Measurements from ENCODE around the gene ACTBL2.
"Not testable (repeated sequence)": the region's sequence is repeated elsewhere in the genome, so short reads cannot be mapped to it uniquely, and the experiment has no call there.

Gene ACTBL2

DNA sequence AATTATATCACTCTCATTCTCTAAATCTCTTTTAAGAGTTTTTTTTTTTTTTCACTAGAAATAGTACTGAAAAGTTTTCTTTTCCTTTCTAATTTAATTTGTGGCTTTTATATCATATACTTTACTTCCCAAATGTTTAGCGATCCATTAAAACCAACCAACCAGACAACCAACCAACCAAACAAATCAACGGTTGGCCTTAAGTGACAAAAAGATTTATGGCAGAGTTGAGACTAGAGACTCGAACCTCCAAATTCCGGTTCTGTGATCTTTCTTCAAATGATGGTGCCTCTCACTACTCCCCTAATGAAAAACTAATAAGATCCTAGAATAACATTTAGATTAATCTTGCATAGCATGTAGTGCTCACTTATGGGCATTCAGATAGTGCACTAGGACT lies 45.3 kb upstream of the ACTBL2 start:
- no peak overlapping the region for H3K4me3 ChIP-seq (ENCODE audit: low read depth, low read length, poor library complexity, severe bottlenecking)
- H3K4me1 ChIP-seq (ENCODE audit: insufficient read depth, low read length, severe bottlenecking) = no peaks in the 10 kb centered on the region
- H3K9me2 ChIP-seq (ENCODE audit: low read depth, low read length) = no peaks in the 10 kb centered on the region

DNA sequence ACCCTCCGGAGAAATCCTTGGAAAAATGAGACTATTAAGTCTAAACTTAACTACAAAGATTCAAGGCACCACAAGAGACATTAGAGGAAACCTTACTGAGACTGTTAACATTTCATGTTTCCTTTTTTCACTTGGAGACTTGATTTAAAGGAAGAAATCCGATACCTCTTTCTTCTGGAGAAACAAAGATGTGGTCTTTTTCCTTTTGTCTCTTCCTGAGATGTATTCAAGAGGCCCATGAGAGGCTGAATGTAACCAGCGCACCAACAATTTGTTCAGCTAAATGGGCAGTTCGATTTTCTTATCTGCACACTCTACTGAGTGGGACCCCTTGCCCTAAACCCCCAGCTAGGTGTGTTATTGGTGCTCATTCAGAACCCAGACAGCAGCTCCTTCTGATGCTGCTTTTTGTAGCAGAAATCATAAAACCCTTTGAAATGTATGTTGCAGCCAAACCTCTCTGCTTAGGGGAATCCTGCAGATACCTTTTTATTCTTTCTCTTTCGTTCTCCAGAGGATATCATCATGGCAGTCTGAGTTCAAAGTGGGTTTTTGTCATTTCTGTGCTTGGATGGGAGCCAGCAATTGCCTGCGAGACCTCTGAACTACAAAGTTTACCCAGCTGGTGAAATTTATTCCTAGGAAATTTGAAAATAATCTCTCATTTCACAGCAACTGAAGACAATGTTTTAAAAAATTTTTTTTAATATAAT lies 41.9 kb upstream of the ACTBL2 start:
- Histone ChIP-seq H3F3A (ENCODE audit: insufficient read depth, low read length) (no peaks in the 10 kb centered on the region), H3K4me2 (ENCODE audit: low read length) (no peak overlapping the region), H3K4me3 (ENCODE audit: low read depth, low read length, poor library complexity, severe bottlenecking) (no peak overlapping the region), H3K27ac (ENCODE audit: low read depth, low read length, poor library complexity, severe bottlenecking) (no peak overlapping the region), H2AFZ (ENCODE audit: low read length) (no peak overlapping the region), H3K36me3 (ENCODE audit: insufficient read depth, low read length) (no peaks in the 10 kb centered on the region), H3K9me2 (ENCODE audit: low read depth, low read length) (no peaks in the 10 kb centered on the region), H4K20me1 (ENCODE audit: insufficient read depth, low read length) (no peaks in the 10 kb centered on the region), H3K27me3 (ENCODE audit: insufficient read depth, low read length) (no peaks in the 10 kb centered on the region), H3K79me2 (ENCODE audit: insufficient read depth, low read length) (no peaks in the 10 kb centered on the region), H3K9me3 (ENCODE audit: low read length) (no peaks in the 10 kb centered on the region), H3K9ac (ENCODE audit: low read length) (no peak overlapping the region), H3K4me1 (ENCODE audit: insufficient read depth, low read length, severe bottlenecking) (no peaks in the 10 kb centered on the region)
- TF ChIP-seq, protein P1, sequence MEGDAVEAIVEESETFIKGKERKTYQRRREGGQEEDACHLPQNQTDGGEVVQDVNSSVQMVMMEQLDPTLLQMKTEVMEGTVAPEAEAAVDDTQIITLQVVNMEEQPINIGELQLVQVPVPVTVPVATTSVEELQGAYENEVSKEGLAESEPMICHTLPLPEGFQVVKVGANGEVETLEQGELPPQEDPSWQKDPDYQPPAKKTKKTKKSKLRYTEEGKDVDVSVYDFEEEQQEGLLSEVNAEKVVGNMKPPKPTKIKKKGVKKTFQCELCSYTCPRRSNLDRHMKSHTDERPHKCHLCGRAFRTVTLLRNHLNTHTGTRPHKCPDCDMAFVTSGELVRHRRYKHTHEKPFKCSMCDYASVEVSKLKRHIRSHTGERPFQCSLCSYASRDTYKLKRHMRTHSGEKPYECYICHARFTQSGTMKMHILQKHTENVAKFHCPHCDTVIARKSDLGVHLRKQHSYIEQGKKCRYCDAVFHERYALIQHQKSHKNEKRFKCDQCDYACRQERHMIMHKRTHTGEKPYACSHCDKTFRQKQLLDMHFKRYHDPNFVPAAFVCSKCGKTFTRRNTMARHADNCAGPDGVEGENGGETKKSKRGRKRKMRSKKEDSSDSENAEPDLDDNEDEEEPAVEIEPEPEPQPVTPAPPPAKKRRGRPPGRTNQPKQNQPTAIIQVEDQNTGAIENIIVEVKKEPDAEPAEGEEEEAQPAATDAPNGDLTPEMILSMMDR (IDR thresholded peaks at IDR 0.05; ENCODE audit: low read length) = no peak
- TF ChIP-seq EZH2 (IDR thresholded peaks at IDR 0.05; ENCODE audit: borderline replicate concordance, low read length) = no peak

More for the DNA sequence above, 45.3 kb upstream of the ACTBL2 start:
- no peak overlapping the region for H2AFZ ChIP-seq (ENCODE audit: low read length)
- H3K9me3 ChIP-seq (ENCODE audit: low read length) = no peaks in the 10 kb centered on the region
- no peaks in the 10 kb centered on the region for H3K27me3 ChIP-seq (ENCODE audit: insufficient read depth, low read length)
- no peak overlapping the region for H3K27ac ChIP-seq (ENCODE audit: low read depth, low read length, poor library complexity, severe bottlenecking)
- TF ChIP-seq, protein P1 (IDR thresholded peaks at IDR 0.05; ENCODE audit: low read length) = no peak
- no peak for TF ChIP-seq EZH2 (IDR thresholded peaks at IDR 0.05; ENCODE audit: borderline replicate concordance, low read length)
- no peaks in the 10 kb centered on the region for H3K36me3 ChIP-seq (ENCODE audit: insufficient read depth, low read length)
- H3K9ac ChIP-seq (ENCODE audit: low read length) = no peak overlapping the region
- no peaks in the 10 kb centered on the region for H4K20me1 ChIP-seq (ENCODE audit: insufficient read depth, low read length)
- H3K4me2 ChIP-seq (ENCODE audit: low read length) = no peak overlapping the region
- no peaks in the 10 kb centered on the region for H3F3A ChIP-seq (ENCODE audit: insufficient read depth, low read length)
- H3K79me2 ChIP-seq (ENCODE audit: insufficient read depth, low read length) = no peaks in the 10 kb centered on the region

DNA sequence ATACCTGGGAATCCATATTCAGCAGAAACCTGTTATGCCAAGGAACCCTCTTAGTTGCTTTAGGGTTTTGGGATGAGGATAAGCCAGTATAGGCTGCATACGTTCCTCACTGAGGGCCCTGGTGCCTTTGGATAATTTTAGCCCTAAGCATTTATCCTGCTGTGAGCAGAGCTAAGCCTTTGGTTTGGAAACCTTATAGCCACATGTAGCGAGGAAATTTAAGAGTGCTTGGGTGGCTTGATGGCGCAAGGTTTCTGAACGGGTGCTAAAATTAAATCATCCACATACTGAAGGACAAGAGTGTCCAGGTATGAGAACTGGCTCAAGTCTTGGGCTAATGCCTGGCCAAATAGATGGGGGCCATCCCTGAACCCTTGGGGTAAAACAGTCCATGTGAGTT lies 39.9 kb upstream of the ACTBL2 start:
- not testable (repeated sequence) for H3K4me2 ChIP-seq (ENCODE audit: low read length); H3K9ac ChIP-seq (ENCODE audit: low read length); H3K27ac ChIP-seq (ENCODE audit: low read depth, low read length, poor library complexity, severe bottlenecking); H3K4me1 ChIP-seq (ENCODE audit: insufficient read depth, low read length, severe bottlenecking); H3K9me3 ChIP-seq (ENCODE audit: low read length); H4K20me1 ChIP-seq (ENCODE audit: insufficient read depth, low read length); H3F3A ChIP-seq (ENCODE audit: insufficient read depth, low read length); H3K27me3 ChIP-seq (ENCODE audit: insufficient read depth, low read length); H3K4me3 ChIP-seq (ENCODE audit: low read depth, low read length, poor library complexity, severe bottlenecking); H3K79me2 ChIP-seq (ENCODE audit: insufficient read depth, low read length); H3K36me3 ChIP-seq (ENCODE audit: insufficient read depth, low read length); H2AFZ ChIP-seq (ENCODE audit: low read length); H3K9me2 ChIP-seq (ENCODE audit: low read depth, low read length)

- H3F3A ChIP-seq (ENCODE audit: insufficient read depth, low read length); H3K27me3 ChIP-seq (ENCODE audit: insufficient read depth, low read length); H3K9ac ChIP-seq (ENCODE audit: low read length); H3K36me3 ChIP-seq (ENCODE audit: insufficient read depth, low read length); H3K9me3 ChIP-seq (ENCODE audit: low read length); H3K4me1 ChIP-seq (ENCODE audit: insufficient read depth, low read length, severe bottlenecking); H4K20me1 ChIP-seq (ENCODE audit: insufficient read depth, low read length); H2AFZ ChIP-seq (ENCODE audit: low read length); H3K9me2 ChIP-seq (ENCODE audit: low read depth, low read length); H3K4me2 ChIP-seq (ENCODE audit: low read length); H3K27ac ChIP-seq (ENCODE audit: low read depth, low read length, poor library complexity, severe bottlenecking); H3K79me2 ChIP-seq (ENCODE audit: insufficient read depth, low read length); H3K4me3 ChIP-seq (ENCODE audit: low read depth, low read length, poor library complexity, severe bottlenecking): not testable (repeated sequence)
Observed at GRCh38 chr5:57518415-57518814, 35.8 kb upstream of the ACTBL2 start.
